ENCODE results near the gene RNASEH1.

Gene RNASEH1

DNA sequence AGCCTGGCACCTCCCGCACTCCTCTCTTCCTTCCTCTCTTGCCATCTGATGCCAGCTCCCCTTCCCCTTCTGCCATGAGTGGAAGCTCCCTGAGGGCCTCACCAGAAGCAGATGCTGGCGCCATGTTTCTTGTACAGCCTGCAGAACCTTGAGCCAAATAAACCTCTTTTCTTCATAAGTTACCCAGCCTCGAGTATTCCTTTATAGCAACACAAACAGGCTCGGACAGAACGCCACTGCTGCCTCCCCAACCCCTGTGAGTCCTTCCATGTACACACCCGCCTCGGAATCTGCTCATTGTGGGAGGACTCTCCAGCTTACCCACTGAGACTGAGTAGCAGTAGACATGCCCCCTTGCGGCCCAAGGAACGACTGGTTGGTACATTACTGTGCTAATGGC, 8.7 kb upstream of the RNASEH1 start:
- no peak for DNase-seq (ENCODE audit: low read depth)
- H3K4me3 ChIP-seq (ENCODE audit: low read depth, low read length): no peak overlapping the region

DNA sequence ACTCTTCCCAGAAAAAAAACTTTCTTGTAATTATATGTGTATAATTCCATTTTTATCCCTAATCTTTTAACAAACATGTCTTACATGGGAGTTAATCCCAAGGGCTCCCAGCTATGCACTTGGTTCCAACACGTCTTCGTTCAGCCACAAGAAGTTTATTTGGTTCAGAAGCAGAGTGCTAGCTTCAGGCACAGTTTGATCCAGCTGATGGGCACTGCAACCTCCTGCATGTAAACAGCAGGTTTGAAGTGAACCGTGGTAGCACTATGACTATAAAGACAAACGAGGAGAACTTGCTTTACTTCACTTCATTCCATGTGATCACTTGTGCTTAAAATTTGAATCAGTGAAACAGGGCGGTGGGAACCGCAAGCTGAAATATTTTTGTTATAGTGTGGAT, 7.0 kb upstream of the RNASEH1 start:
- no peak for DNase-seq (ENCODE audit: low read depth)
- no peak overlapping the region for H3K4me3 ChIP-seq (ENCODE audit: low read depth, low read length)

DNA sequence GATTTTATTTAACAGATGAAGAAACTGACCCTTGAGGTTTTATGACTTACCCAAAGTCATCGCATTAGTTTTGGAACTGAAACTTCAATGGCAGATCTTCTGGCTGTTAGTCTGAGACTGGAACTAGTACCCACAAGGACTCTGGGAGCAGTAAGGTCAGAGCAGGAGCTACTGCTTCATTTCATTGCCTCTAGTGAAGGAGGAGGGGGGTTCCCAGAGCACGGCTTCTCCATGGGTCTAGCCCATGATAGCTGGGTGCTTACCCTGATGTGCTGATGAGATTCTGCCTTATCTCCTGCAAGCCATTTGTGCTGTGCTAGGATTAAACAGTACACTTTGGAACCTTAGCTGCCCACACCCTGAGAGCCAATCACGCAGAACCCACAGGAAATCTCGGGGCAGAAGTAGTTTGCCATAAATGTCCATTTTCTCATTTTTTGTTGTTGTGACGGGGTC, 5.4 kb upstream of the RNASEH1 start:
- H3K4me3 ChIP-seq (ENCODE audit: low read depth, low read length): no peak overlapping the region

DNA sequence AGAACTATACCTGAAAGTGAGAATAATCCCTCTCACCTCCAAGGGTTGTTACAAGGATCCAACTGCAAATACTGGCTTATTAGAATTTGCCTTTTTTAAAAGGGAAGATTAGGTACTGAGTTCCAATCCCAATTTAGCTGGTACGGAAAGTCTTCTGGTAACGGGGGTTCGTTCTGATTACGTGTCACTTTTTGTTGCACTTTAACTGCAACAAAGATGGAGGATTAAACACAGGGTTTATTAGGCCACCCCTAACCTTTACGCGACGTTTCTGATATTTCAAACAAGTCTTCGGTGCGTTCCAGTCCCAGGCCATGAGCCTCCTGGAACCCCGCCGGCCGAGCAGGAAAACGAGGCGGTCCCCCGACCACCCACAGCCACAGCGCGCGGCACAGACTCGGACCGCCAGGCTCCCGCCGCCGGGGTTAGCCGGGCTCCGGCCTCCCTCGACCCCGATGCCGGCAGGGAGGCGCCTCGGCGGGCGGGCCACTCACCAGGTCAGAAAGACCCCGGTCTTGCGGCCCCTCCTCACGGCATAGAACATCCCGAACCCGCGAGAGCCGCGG, 411 bp downstream of the RNASEH1 start:
- no peak for DNase-seq (ENCODE audit: low read depth)

More for the DNA sequence above, 5.4 kb upstream of the RNASEH1 start:
- no peak for DNase-seq (ENCODE audit: low read depth)

DNA sequence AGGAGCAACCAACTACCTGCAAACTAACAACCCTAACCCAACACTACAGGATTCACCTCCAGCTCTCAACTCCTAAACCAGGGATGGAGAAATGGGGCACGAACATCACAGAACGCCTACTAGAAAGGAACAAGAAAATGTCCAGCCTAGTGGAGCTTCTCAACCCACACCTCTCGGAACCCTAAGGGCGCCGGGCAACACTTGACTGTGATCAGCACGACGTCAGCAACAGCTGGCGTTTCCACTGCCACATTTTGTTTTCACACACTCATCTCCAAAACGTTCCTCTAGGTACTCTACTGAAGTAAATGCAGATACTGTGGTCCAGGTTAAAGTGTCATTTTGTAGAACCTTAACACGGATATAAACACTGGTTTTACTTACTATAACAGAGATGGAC, 4.2 kb downstream of the RNASEH1 start:
- H3K4me3 ChIP-seq (ENCODE audit: low read depth, low read length): no peak overlapping the region
- DNase-seq (ENCODE audit: low read depth): no peak

More for the DNA sequence above, 411 bp downstream of the RNASEH1 start:
- peak overlapping the region; percentile 97 for H3K4me3 ChIP-seq (ENCODE audit: low read depth, low read length)

DNA sequence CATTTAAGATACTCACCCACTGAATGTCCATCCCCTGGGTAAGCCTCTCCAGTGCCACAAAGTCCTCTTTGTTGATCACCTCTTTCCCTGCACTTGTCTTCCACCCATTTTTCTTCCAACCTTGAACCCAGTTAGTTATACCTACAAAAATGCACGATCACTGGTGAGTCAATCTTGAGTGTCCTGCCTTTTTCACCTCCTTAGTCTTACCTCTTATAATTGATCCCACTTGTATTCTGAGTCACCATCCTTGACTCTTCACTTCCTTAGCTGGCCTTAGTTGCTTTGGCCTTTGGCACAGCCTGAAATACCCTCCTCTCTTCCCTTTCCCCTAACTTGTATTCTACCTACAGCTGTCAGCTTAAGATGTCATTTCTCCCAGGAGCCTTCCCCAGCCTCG, 10.2 kb downstream of the RNASEH1 start:
- DNase-seq (ENCODE audit: low read depth): no peak

DNA sequence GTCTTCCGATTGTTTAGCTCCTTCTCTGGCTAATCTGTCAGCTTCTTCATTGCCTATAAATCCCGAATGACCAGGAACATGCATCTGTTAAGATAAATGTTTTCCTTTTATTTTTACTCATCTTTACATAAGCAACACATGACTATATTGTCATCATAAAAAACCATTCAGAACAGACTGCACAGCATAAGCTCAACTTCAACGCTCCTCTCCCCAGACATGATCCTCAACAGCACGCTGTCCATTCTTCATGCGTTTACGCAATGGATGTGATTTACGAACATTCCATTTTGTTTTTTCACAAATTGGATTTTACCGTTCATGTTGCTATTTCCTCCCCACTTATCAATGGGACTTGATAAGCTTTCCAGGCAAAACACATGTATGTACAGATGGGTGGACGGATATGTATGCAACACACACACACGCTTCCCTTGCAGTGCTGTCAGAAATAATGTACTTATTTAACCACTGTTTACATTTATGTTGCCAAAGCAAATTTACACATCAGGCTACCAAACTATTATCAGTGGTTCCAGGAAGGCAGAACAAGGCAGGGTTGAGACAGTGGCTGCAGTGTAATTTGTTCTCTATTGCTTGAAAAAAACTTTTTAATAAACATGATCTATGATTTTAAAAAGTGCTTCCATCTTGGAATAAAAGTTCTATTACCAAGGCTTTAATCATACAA, 12.2 kb downstream of the RNASEH1 start:
- no peak for DNase-seq (ENCODE audit: low read depth)

More for the DNA sequence above, 10.2 kb downstream of the RNASEH1 start:
- H3K4me3 ChIP-seq (ENCODE audit: low read depth, low read length): no peak overlapping the region

DNA sequence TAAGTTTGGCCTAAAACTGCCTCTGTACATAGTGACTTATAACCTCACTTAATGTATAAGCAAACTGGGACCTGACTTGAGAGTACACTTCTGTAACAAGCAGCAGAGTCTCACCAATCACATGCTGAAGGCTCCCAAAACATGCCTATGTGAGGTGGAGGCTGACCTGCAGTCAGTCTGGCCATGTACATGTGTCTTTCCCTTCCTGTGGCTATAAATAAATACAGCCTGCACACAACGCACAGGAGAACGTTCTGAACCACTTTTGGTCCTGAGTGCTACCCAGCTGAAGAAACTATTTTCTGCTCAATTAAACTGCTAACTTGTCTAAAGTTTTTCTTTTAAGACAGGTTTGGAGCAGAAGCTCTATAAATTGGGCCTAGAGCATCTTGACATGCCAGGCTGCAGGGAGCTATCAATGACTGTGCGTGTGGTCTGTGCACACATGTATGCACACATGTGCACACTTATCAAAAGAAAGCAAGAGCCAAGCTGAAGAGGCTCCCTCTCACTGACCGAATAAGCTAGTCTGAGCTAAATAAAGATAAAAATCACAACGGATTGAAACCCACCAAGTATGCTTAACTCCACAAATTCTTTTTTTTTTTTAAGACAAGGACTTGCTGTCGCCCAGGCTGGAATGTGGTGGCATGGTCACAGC, 15.0 kb downstream of the RNASEH1 start:
- DNase-seq (ENCODE audit: low read depth): no peak
- H3K4me3 ChIP-seq (ENCODE audit: low read depth, low read length): no peak overlapping the region

More for the DNA sequence above, 12.2 kb downstream of the RNASEH1 start:
- H3K4me3 ChIP-seq (ENCODE audit: low read depth, low read length): no peak overlapping the region

DNA sequence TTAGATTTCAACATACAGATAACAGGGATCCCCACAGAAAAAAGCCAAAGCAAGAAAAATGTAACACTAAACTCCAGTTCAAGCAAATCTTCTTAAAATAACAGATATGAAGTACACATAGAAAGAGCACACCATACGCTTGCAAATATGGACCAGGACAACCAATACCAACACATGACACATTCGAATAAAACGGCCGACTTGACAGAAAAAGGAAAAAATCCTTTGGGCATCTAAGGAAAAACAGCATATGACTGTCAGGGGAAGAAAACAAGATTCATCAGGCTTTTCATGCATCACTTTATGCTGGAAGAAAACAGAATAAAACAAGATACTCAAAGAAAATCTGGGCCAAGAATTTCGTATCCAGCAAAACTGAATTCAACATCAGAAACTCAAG, 16.0 kb downstream of the RNASEH1 start:
- no peak overlapping the region for H3K4me3 ChIP-seq (ENCODE audit: low read depth, low read length)
- no peak for DNase-seq (ENCODE audit: low read depth)

DNA sequence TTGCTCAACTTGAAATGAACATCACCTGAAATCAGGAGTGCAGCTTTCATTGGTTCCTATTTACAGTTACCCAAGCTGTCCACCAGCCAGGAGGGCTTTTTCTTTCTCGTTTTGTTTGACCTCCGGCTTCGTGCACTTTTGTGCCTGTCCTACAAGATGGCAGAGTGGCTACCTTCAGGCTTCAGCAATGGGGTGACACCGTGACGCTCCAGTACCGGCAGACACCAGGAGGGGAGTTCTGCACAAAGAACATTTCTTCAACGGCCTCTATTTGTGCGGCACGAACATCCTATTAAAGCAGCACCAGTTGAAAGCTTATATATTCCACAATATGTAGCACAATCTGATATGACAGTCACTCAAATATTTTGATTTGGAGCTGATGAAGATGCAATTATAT, 18.3 kb downstream of the RNASEH1 start:
- H3K4me3 ChIP-seq (ENCODE audit: low read depth, low read length): no peak overlapping the region

DNA sequence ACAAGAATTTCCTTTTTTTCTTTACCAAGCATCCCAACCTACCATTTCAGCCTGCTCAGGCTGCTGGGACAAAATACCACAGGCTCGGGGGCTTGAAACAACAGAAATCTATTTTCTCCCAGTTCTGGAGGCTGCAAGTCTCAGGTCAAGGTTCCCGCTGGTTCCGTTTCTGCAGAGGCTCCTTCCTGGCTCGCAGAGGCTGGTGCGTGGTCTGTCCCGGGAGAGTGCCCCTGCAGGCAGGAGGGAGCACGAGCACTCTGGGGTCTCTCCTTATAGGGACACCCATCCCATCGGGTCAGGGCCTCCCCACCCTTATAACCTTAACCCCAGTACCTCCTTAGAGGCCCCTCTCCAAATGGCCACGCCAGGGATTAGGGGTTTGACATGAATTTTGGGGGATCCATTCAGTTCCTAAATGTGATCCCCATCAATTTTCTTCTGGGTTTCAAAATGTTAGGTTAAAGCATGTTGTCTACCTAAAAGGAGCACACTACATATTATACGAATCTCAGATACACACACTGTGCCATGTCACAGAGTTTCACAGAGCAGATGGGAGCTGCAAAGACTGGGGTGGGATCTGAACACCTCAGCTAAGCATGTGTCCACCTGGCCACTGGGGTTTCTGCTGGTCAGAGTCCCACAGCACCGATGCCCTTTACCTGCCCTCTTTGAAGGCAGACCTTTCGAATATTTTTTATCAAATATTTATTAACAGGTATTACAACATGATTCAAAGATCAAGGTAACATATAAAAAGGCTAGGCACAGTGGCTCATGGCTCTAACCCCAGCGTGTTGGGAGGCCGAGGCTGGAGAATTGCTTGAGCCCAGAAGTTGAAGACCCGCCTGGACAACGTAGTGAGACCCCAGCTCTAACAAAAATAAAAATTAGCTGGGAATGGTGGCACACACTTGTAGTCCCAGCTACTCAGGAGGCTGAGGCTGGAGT, 21.2 kb downstream of the RNASEH1 start:
- no peak for DNase-seq (ENCODE audit: low read depth)
- peak overlapping the region; percentile 45 for H3K4me3 ChIP-seq (ENCODE audit: low read depth, low read length)

More for the DNA sequence above, 18.3 kb downstream of the RNASEH1 start:
- no peak for DNase-seq (ENCODE audit: low read depth)

DNA sequence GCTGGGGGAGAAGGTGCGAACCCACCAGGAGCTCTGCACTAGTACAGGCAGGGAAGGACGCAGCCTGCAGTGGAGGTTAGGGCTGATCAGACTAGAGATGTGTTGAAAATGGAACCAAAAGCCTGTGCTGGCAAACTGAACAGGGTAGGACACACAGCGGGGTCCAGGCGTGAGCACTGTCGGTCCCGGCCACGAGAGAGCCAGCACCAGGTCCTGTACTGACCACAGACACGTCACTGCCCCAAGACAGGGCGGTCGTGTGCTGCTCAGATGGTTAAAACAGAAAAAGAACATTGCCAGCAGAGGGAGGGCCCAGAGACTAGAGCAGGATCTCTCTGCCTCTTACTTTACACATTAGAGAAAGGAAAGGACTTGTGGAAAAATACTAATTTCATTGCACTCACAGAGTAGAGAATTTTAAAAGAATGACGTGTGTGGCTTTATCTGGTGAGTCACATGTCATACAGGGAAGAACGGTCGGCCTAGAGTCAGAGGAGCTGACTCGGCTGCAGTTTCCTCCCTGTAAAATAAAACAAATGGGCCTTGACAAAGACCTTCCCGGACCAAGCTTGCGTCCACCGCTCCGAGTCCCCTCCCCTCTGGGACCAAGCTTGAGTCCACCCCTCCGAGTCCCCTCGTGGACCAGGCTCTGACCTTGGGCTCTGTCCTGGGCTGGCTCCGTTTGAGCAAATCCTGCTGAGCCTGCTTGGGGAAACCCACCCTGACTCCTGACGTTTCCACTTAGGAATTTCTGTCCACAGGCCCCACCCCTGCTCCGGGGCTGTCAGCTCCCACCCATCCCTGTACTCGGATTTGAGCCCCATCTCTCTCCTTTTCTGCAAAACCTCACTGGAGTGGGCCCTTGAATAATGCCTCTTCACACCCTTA, 22.1 kb downstream of the RNASEH1 start:
- peak overlapping the region; percentile 45 for H3K4me3 ChIP-seq (ENCODE audit: low read depth, low read length)
- peak; percentile 60 for DNase-seq (ENCODE audit: low read depth)

DNA sequence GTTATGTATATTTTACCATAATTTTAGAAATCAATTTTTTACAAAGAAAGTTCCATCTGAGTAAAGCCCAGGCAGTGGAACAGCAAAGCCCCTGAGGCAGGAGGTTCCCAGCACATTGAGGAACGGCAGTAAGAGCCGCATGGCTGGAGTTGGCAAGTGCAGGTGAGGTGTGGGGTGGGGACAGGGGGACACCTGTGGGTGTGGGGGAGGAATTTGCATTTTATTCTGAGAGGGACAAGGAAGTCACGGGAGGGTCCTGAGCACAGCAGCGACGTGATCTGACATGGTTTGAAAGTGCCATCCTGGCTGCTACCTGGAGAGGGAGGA, 22.7 kb downstream of the RNASEH1 start:
- no peak for DNase-seq (ENCODE audit: low read depth)
- H3K4me3 ChIP-seq (ENCODE audit: low read depth, low read length): peak overlapping the region; percentile 45

DNA sequence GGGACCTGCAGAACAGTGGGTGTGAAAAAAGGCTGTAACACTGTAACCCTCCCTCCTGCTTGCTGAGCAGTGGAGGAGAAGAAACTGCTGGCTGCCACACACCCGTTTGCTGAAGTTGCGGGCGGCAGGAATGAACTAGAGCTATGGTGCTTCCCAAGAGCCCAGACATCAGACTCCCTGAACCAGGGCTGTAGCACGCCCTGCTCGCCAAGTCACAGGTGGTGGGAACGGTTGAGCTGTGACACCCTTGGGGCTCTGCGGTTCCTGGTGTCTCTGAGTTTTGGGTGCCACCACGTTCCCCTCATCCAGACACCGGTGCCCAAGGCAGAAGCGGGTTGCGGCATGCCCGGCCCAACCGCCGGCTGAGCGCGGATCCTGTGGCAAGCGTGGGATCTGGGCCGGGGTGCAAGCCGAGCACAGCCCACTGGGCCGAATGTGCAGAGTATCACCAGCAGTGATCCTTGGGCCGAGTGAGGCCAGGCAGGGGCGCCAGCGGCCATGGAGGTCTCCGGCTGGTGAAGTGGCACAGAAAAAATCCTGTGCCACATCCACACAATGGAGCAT, 23.8 kb downstream of the RNASEH1 start:
- no peak for DNase-seq (ENCODE audit: low read depth)
- H3K4me3 ChIP-seq (ENCODE audit: low read depth, low read length): no peak overlapping the region

DNA sequence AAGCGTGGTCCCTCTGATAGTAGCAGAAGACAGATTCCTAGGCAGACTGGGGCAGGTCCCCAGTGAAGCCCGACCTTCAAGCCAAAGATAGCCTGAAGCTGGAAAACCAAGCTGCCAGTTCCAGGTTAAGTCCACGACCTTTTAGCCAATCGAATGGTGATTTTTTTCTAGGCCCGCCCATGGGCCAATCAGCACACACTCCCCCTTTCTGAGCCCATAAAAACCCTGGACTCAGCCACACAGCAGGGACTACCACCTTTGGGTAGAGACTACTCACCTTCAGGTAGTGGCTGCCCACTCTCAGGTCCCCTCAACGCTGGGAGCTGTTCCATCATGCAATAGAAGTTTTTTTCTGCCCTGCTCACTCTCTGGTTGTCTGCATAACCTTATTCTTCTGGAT, 24.3 kb downstream of the RNASEH1 start:
- no peak for DNase-seq (ENCODE audit: low read depth)
- H3K4me3 ChIP-seq (ENCODE audit: low read depth, low read length): no peak overlapping the region

DNA sequence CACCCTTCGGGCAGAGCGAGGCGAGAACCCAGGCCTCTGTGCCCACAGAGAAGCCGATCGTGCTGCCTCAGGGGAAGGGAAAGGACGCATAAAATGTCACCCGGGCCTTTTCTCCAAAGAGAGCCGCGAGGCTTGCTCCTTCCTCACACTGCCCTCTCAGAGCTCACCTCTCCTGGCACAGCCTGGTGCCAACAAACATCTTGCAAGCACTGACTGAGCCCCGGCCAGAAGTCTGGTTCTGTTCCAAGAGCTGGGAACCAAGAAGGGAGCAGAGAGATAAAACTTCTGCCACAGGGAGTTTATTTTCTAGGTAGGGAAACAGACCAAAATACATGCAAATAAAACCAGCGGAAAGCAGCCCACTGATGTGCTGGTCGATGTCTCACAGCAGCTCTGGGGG, 25.2 kb downstream of the RNASEH1 start:
- no peak for DNase-seq (ENCODE audit: low read depth)
- no peak overlapping the region for H3K4me3 ChIP-seq (ENCODE audit: low read depth, low read length)

DNA sequence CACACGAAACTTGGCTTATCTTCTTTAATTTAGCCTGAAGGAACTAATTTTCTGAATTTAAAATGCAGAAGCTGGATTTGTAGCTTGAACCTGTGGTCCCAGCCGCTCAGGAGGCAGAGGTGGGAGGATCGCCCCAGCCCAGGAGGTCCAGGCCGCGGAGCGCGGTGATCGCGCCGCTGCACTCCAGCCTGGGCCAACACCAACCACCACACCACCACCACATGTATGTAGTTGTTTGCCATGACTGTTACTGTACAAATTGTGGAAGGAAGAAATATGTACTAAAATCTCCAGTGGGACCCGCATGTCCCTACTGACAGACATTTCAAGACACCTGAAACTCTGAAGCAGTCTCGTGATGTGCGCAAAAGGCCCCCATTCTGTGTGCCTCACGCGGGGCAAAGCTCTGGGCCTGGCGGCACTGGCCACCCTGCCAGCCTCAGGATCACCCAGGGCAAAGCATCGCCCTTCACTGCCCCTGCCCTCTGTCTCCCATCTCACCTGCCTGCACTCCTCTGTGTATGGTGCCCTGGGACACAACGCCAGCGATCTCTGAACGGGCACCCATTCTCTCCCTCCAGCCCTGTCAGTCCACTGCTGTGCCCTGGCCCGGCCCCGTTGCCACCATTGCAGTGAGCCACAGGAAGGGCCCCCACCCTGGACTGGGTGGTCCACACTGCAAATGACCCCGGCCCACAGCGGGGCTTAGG, 28.7 kb downstream of the RNASEH1 start:
- no peak for DNase-seq (ENCODE audit: low read depth)
- no peak overlapping the region for H3K4me3 ChIP-seq (ENCODE audit: low read depth, low read length)

All from skeletal muscle cell (primary cell).